Common myeloid progenitor, CD34-positive (primary cell): ENCODE measurements around the gene GNG2.

Experiments used
- CTCF ChIA-PET: fragments of 350-600 bp; sonication (Branson Sonifier 250); formaldehyde crosslinking; loops from one replicate; lab custom pipeline; 2021; ENCODE audit warnings: antibody characterized with exemption; lab: Charles Lee
- POLR2A ChIA-PET: fragments of 350-600 bp; sonication (Branson Sonifier 250); formaldehyde crosslinking; loops from one replicate; lab custom pipeline; 2021; ENCODE audit warnings: antibody characterized with exemption; lab: Charles Lee
- DNase-seq, 3 donors: peaks; one replicate each; pipeline versions ENCODE4 v3.0.0 to v3.0.0-alpha.2; 2013
- H3K27ac ChIP-seq, 2 experiments: 1 replicate in 1 of 2; 2 replicates in 1 of 2; pipeline ENCODE4 v1.7.0; 2013; ENCODE audit warnings: inconsistent platforms in 2 of 2, low read length in 2 of 2, mild to moderate bottlenecking in 2 of 2, low read depth in 1 of 2, moderate library complexity in 1 of 2; ENCODE audit not compliant: severe bottlenecking in 2 of 2, insufficient read depth in 1 of 2, poor library complexity in 1 of 2
- H3K27me3 ChIP-seq, 5 experiments: replicated peaks in 2 of 5; 1 replicate in 3 of 5; 2 replicates in 2 of 5; pipeline versions ENCODE4 v1.6.1 to v1.7.0; 2013; ENCODE audit warnings: low read length in 4 of 5, mild to moderate bottlenecking in 2 of 5, moderate library complexity in 2 of 5, inconsistent platforms in 1 of 5; ENCODE audit not compliant: insufficient read depth in 5 of 5, control insufficient read depth in 4 of 5
- H3K36me3 ChIP-seq, 4 experiments: 1 replicate in 2 of 4; 2 replicates in 2 of 4; pipeline versions ENCODE4 v1.6.1 to v1.7.0; 2013; ENCODE audit warnings: low read length in 3 of 4, control low read depth in 1 of 4, mild to moderate bottlenecking in 1 of 4; ENCODE audit not compliant: control insufficient read depth in 4 of 4, insufficient read depth in 4 of 4
- H3K4me1 ChIP-seq, 4 experiments: 1 replicate in 3 of 4; 2 replicates in 1 of 4; pipeline versions ENCODE4 v1.6.1 to v1.7.1; 2013; ENCODE audit warnings: low read length in 3 of 4, mild to moderate bottlenecking in 3 of 4, control low read depth in 1 of 4, inconsistent platforms in 1 of 4, moderate library complexity in 1 of 4; ENCODE audit not compliant: control insufficient read depth in 4 of 4, insufficient read depth in 4 of 4; ENCODE audit errors: control extremely low read depth in 1 of 4
- H3K4me3 ChIP-seq, 7 experiments: 1 replicate in 4 of 7; 2 replicates in 3 of 7; pipeline versions ENCODE4 v1.5.1 to v1.7.0; 2013; ENCODE audit warnings: mild to moderate bottlenecking in 7 of 7, low read length in 6 of 7, moderate library complexity in 6 of 7, inconsistent platforms in 2 of 7, low read depth in 2 of 7, control low read depth in 1 of 7; ENCODE audit not compliant: insufficient read depth in 4 of 7, control insufficient read depth in 1 of 7; ENCODE audit errors: extremely low read depth in 1 of 7
- H3K9me3 ChIP-seq, 5 experiments: 1 replicate in 4 of 5; 2 replicates in 1 of 5; pipeline versions ENCODE4 v1.6.1 to v1.7.1; 2013; ENCODE audit warnings: low read length in 4 of 5, mild to moderate bottlenecking in 2 of 5, inconsistent platforms in 1 of 5, low read depth in 1 of 5, moderate library complexity in 1 of 5; ENCODE audit not compliant: control insufficient read depth in 4 of 5, insufficient read depth in 2 of 5; ENCODE audit errors: control extremely low read depth in 1 of 5
- WGBS: methylation state at CpG from one replicate; pipeline ENCODE4 v1.1.5; 2013; ENCODE audit not compliant: insufficient coverage; 5-methylcytosine and 5-hydroxymethylcytosine counted together

The GNG2 gene

DNA sequence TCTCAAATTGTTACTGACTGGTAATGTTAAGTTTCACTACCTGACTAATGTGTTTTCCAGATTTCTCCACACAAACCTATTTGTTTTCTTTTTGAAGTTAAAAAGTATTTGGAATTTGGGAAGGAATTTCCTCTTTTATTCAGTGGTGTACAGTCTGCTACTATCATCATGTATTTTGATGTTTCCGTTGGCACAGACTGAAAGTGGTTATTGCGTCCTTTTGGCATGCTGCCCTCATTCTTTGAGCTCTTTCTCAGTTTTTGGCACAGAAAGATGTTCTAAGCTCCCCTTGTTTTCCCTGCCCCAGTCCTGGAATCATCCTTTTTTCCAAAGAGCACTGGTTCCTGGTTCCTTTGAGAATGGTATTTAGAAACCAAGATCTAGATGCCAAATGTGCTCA, 97.5 kb downstream of the GNG2 start:
- H3K9me3 ChIP-seq = peaks cover 9 to 41% (median 12%) of the 10 kb centered on the region in 5 experiments
- no peak overlapping the region for H3K4me3 ChIP-seq
- 93% methylated on average over 2 of the region's 2 CpGs for WGBS
- no peaks in the 10 kb centered on the region for H3K27me3 ChIP-seq
- no peak for DNase-seq
- H3K36me3 ChIP-seq = peaks cover 0 to 11% (median 5%) of the 10 kb centered on the region in 4 experiments
- H3K4me1 ChIP-seq = peaks cover 0 to 20% (median 3%) of the 10 kb centered on the region in 4 experiments
- ChIA-PET CTCF (no interaction called here), POLR2A (no interaction called here)
- H3K27ac ChIP-seq = no peak overlapping the region

- POLR2A ChIA-PET = no interaction called here
- no CpG with 5 or more reads among the region's 1 CpG for WGBS
- H3K36me3 ChIP-seq = peaks cover 0 to 6% (median 2%) of the 10 kb centered on the region in 4 experiments
Measured at GRCh38 chr14:51959928-51960327, 99.5 kb downstream of the GNG2 start.

DNA sequence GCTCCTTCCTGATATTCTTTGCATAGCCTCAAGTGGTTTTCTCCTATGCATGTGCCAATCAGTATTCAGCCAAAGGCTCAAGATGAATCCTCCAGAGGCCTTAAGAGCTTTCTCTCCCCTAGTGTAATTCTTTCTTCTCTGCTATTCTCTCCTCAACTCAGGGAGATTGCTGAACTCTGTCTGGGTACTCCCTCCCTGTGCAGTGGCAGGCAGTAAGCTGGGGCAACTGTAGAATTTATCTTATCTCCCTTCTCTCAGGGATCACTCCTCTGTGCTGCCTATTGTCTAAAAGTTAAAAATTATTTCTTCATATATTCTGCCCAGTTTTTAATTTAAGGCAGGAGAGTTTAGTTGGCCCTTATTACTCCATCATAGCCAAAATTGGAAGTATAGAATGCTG, 100.5 kb downstream of the GNG2 start:
- DNase-seq = no peak
- peaks cover 0 to 5% (median 2%) of the 10 kb centered on the region in 4 experiments for H3K36me3 ChIP-seq
- H3K4me3 ChIP-seq = no peak overlapping the region
- no peaks in the 10 kb centered on the region for H3K27me3 ChIP-seq
- ChIA-PET CTCF (no interaction called here), POLR2A (no interaction called here)
- peaks cover 9 to 40% (median 12%) of the 10 kb centered on the region in 5 experiments for H3K9me3 ChIP-seq
- no peak overlapping the region for H3K27ac ChIP-seq
- H3K4me1 ChIP-seq = peaks cover 0 to 29% (median 4%) of the 10 kb centered on the region in 4 experiments

More at GRCh38 chr14:51959928-51960327, 99.5 kb downstream of the GNG2 start:
- peaks cover 9 to 41% (median 12%) of the 10 kb centered on the region in 5 experiments for H3K9me3 ChIP-seq
- H3K27me3 ChIP-seq = no peaks in the 10 kb centered on the region
- CTCF ChIA-PET = no interaction called here
- H3K27ac ChIP-seq = no peak overlapping the region
- no peak overlapping the region for H3K4me3 ChIP-seq
- peaks cover 0 to 29% (median 4%) of the 10 kb centered on the region in 4 experiments for H3K4me1 ChIP-seq
- DNase-seq = no peak

DNA sequence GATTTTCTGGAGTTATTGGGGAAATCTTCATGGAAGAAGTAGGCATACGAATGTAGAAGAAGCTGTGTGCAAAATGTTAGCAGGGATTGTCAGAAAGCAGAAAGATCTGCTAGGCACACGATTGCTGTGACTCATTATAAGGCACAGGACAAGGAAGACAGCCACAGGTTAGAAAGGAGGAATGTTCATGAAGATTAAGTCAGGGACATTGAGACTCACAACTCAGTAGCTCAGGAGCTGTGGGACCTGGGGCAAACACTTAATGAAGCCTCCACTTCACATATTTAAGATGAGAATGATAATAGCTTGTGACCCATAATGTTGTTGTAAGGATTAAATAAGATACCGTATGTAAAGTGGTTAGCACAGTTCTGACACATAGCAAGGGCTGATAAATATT, 102.3 kb downstream of the GNG2 start:
- H3K27me3 ChIP-seq = no peaks in the 10 kb centered on the region
- peak overlapping the region in 1 of 7 experiments; percentile 76 for H3K4me3 ChIP-seq
- ChIA-PET POLR2A (no interaction called here), CTCF (interaction anchor here (0.7 to 2.1 kb wide), 4 partner anchors 11 to 135 kb away, joined by 3 to 9 read pairs (median 4); no protein-coding TSS in a partner anchor)
- peaks cover 0 to 4% (median 2%) of the 10 kb centered on the region in 4 experiments for H3K36me3 ChIP-seq
- no peak overlapping the region for H3K27ac ChIP-seq
- H3K9me3 ChIP-seq = peaks cover 9 to 33% (median 12%) of the 10 kb centered on the region in 5 experiments
- WGBS = 36% methylated on average over 1 of the region's 3 CpGs
- DNase-seq = peak in 2 of 3 donors; percentile 11 to 33
- peaks cover 0 to 21% (median 4%) of the 10 kb centered on the region in 4 experiments for H3K4me1 ChIP-seq

- POLR2A ChIA-PET = no interaction called here
- 40% methylated on average over 1 of the region's 4 CpGs for WGBS
- Histone ChIP-seq H3K27ac (peak overlapping the region in 1 of 2 experiments; percentile 30), H3K4me1 (peaks cover 0 to 21% (median 4%) of the 10 kb centered on the region in 4 experiments), H3K36me3 (peaks cover 0 to 4% (median 2%) of the 10 kb centered on the region in 4 experiments), H3K9me3 (peaks cover 5 to 28% (median 10%) of the 10 kb centered on the region in 5 experiments), H3K27me3 (no peaks in the 10 kb centered on the region), H3K4me3 (peak overlapping the region in 4 of 7 experiments; percentile 37 to 76 (median 50))
- DNase-seq = peak in 2 of 3 donors; percentile 40 to 52
- CTCF ChIA-PET = interaction anchor here (0.7 to 2.1 kb wide), 4 partner anchors 11 to 135 kb away, joined by 3 to 9 read pairs (median 4); no protein-coding TSS in a partner anchor
Measured at GRCh38 chr14:51963286-51963685, 102.9 kb downstream of the GNG2 start.

GRCh38 chr14:51967521-51967920, 107.1 kb downstream of the GNG2 start:
- POLR2A ChIA-PET = interaction anchor here (0.6 to 0.9 kb wide), 2 partner anchors 38 to 158 kb away, joined by 3 read pairs; no protein-coding TSS in a partner anchor
- WGBS = 100% methylated on average over 1 of the region's 2 CpGs

GRCh38 chr14:51969852-51970540, 109.6 kb downstream of the GNG2 start:
- POLR2A ChIA-PET = no interaction called here
- peaks cover 0 to 2% (median 0%) of the 10 kb centered on the region in 4 experiments for H3K36me3 ChIP-seq
- no peak overlapping the region for H3K4me3 ChIP-seq
- CTCF ChIA-PET = interaction anchor here (1.2 to 5.3 kb wide), 2 partner anchors 8 to 190 kb away, joined by 4 to 37 read pairs; no protein-coding TSS in a partner anchor
- no peaks in the 10 kb centered on the region for H3K27me3 ChIP-seq
- no peak for DNase-seq
- no peaks in the 10 kb centered on the region for H3K9me3 ChIP-seq
- H3K27ac ChIP-seq = no peak overlapping the region
- no peaks in the 10 kb centered on the region for H3K4me1 ChIP-seq
- WGBS = 59% methylated on average over 5 of the region's 6 CpGs

More at GRCh38 chr14:51967521-51967920, 107.1 kb downstream of the GNG2 start:
- Histone ChIP-seq H3K27ac (no peak overlapping the region), H3K9me3 (no peaks in the 10 kb centered on the region), H3K27me3 (no peaks in the 10 kb centered on the region), H3K4me1 (peaks cover 0 to 14% (median 2%) of the 10 kb centered on the region in 4 experiments), H3K36me3 (peaks cover 0 to 2% (median 0%) of the 10 kb centered on the region in 4 experiments), H3K4me3 (no peak overlapping the region)
- CTCF ChIA-PET = interaction anchor here (5.3 kb wide), 1 partner anchor 11 kb away, joined by 37 read pairs; no protein-coding TSS in a partner anchor
- no peak for DNase-seq
